Upper lobe of left lung (tissue), 6 donors: Measurements from ENCODE around the gene C17orf75. TPM values are rescaled to one million over a fixed set of nuclear protein-coding genes. Genes with fewer than 3 reads are reported as not detected.

Experiments used
- ATAC-seq, 2 donors: fragments of 200-7000 bp; cut with Tn5 transposase; one replicate each; pipeline ENCODE4 v1.9.1; 2022; ENCODE audit warnings: mild to moderate bottlenecking in 2 of 2, moderate library complexity in 2 of 2; ENCODE audit not compliant: low FRiP score in 2 of 2
- DNase-seq, 2 donors: peaks; one replicate each; pipeline ENCODE4 v3.0.0-alpha.2; 2019 to 2020
- H3K27ac ChIP-seq, 4 donors: fragments of 200-600 bp; sonication (generic); one replicate each; pipeline ENCODE4 v1.5.1; 2016 to 2019
- H3K27me3 ChIP-seq, 4 donors: fragments of 200-600 bp; sonication (generic); one replicate each; pipeline ENCODE4 v1.5.1; 2017 to 2019
- H3K36me3 ChIP-seq, 4 donors: fragments of 200-600 bp; sonication (generic); one replicate each; pipeline ENCODE4 v1.5.1; 2016 to 2019
- H3K4me1 ChIP-seq, 4 donors: fragments of 200-600 bp; sonication (generic); one replicate each; pipeline ENCODE4 v1.5.1; 2018 to 2019
- H3K4me3 ChIP-seq, 4 donors: fragments of 200-600 bp; sonication (generic); one replicate each; pipeline ENCODE4 v1.5.1; 2017 to 2019; ENCODE audit warnings: mild to moderate bottlenecking in 2 of 4, moderate library complexity in 1 of 4
- H3K9me3 ChIP-seq, 4 donors: fragments of 200-600 bp; sonication (generic); one replicate each; pipeline ENCODE4 v1.5.1; 2018 to 2019
- EP300 ChIP-seq, 4 donors: sonication (generic); formaldehyde crosslinking; IDR thresholded peaks; one replicate each; pipeline ENCODE4 v1.5.1; 2017; ENCODE audit warnings: antibody characterized with exemption in 4 of 4, control low read depth in 2 of 4
- POLR2A ChIP-seq, 4 donors: fragments of 450-650 bp; IDR thresholded peaks; one replicate each; pipeline ENCODE4 v1.5.1; 2016 to 2017; ENCODE audit warnings: antibody characterized with exemption in 4 of 4, mild to moderate bottlenecking in 2 of 4
- POLR2AphosphoS5 ChIP-seq, 2 donors: sonication (generic); formaldehyde crosslinking; IDR thresholded peaks; one replicate each; pipeline ENCODE4 v1.5.1; 2017; ENCODE audit warnings: antibody characterized with exemption in 2 of 2
- WGBS, 2 donors: methylation state at CpG; one replicate each; pipeline ENCODE4 v1.1.5; 2017 to 2018; 5-methylcytosine and 5-hydroxymethylcytosine counted together
- total RNA-seq, 6 donors: library from RNA; depleted of rRNA in 4 of 6; stranded (reverse); fragments of >200 nt in 4 of 6; gene quantifications; one replicate each; pipeline versions ENCODE4 v1.1.0 to v1.2.1, GENCODE V29; 2016 to 2021
- TF ChIP-seq, protein P1 (sequence below), 6 experiments: fragments of 450-650 bp in 4 of 6; fragments of 200-600 bp in 2 of 6; sonication (generic) in 2 of 6; IDR thresholded peaks; one replicate each; pipeline ENCODE4 v1.5.1; 2016 to 2019; ENCODE audit warnings: antibody characterized with exemption in 6 of 6
- donor health status: DM: no; HTN: no; CAD: no; lungs with moderate emphysema.
- donor health status: DM: no; HTN: yes; CAD: no; lungs with severe emphysema.

The C17orf75 gene
- total RNA-seq, 6 donors from 2014 or later = 4.7 to 17.8 (median 12.9) TPM

DNA sequence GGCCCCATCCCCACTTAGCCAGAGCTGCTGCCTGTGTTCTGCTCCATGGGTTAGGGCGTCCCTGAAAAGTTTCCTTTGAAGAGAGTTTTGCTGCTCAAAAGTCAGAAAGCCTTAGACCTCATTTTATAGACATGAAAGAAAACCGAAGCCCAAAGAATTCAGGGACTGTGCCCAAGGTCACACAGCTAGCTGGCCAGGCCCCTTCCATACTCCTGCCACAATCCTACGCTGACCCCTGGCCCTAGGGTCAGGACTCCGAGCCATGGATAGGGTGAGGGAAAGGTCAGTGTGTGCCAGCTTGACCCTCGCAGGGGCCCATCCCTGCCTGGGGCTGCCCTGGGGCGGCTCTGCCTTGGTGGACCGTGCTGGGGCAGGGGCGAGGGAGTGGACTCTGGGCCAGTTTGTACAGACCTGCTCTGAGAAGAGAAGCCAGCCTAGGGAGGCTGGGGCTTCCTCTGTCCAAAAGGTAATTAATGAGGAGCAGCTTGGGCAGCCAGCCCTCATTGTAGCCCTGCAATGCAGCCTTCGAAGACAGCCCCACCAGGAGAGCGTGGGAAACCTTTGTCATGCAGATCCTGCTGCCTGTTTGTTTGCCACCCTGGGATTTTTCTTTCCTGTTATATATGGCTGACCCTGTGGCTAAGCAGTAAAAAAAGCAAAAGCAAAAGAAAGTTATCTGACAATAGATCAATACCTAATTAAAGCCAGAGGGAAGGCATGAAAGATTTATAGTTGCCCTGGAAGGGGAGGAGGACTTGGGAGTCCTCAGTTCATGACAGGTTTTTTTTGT, 38.9 kb downstream of the C17orf75 start:
- Histone ChIP-seq H3K4me1 (no peaks in the 10 kb centered on the region), H3K27ac (no peak overlapping the region), H3K36me3 (no peaks in the 10 kb centered on the region), H3K4me3 (no peak overlapping the region), H3K9me3 (no peaks in the 10 kb centered on the region), H3K27me3 (no peaks in the 10 kb centered on the region)
- DNase-seq (peak in 1 of 2 donors; percentile 37), ATAC-seq (no peak)
- no peak for TF ChIP-seq POLR2AphosphoS5 (IDR thresholded peaks at IDR 0.05)
- no peak for TF ChIP-seq EP300 (IDR thresholded peaks at IDR 0.05)
- no peak for TF ChIP-seq POLR2A (IDR thresholded peaks at IDR 0.05)
- TF ChIP-seq, protein P1, sequence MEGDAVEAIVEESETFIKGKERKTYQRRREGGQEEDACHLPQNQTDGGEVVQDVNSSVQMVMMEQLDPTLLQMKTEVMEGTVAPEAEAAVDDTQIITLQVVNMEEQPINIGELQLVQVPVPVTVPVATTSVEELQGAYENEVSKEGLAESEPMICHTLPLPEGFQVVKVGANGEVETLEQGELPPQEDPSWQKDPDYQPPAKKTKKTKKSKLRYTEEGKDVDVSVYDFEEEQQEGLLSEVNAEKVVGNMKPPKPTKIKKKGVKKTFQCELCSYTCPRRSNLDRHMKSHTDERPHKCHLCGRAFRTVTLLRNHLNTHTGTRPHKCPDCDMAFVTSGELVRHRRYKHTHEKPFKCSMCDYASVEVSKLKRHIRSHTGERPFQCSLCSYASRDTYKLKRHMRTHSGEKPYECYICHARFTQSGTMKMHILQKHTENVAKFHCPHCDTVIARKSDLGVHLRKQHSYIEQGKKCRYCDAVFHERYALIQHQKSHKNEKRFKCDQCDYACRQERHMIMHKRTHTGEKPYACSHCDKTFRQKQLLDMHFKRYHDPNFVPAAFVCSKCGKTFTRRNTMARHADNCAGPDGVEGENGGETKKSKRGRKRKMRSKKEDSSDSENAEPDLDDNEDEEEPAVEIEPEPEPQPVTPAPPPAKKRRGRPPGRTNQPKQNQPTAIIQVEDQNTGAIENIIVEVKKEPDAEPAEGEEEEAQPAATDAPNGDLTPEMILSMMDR (IDR thresholded peaks at IDR 0.05) = no peak
- WGBS, 2 donors = 81 to 85% methylated on average over 10 of the region's 10 CpGs

- Histone ChIP-seq H3K4me1 (no peaks in the 10 kb centered on the region), H3K27me3 (no peaks in the 10 kb centered on the region), H3K4me3 (no peak overlapping the region), H3K27ac (no peak overlapping the region), H3K36me3 (no peaks in the 10 kb centered on the region), H3K9me3 (no peaks in the 10 kb centered on the region)
- DNase-seq (no peak), ATAC-seq (no peak)
- WGBS, 2 donors = 76 to 83% methylated on average over 4 of the region's 4 CpGs
- TF ChIP-seq EP300 (IDR thresholded peaks at IDR 0.05) (no peak), POLR2AphosphoS5 (IDR thresholded peaks at IDR 0.05) (no peak), POLR2A (IDR thresholded peaks at IDR 0.05) (no peak)
- TF ChIP-seq, protein P1 (IDR thresholded peaks at IDR 0.05) = no peak
These were observed 39.9 kb downstream of the C17orf75 start for GRCh38 chr17:32302037-32302436.

DNA sequence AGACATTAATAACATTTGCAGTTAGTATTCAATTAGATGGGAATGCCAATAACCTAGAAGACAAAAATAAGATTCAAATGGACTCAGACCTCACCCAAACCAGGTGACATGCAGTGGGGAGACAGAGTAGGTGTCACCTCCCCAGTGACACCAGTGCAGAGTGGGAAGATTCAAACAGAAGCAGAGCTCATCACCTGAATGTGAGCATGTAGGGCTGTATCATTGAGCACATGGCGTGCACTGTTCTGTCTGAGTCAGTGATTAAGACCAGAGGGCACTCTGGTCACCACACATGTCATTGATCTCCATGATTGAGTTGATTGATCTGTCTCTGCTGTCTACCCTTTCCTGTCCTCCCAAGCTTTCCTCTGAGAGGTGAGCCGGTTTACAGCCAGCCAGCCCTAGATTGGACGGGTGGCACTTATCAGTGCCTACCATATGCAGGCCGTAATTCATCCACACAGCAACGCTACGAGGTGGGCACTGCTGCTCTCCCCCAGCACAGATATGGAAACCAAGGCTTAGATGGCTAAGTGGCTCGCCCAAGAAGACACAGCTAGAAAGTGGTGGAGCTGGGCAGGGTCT, 42.3 kb downstream of the C17orf75 start:
- TF ChIP-seq POLR2A (IDR thresholded peaks at IDR 0.05) (no peak), EP300 (IDR thresholded peaks at IDR 0.05) (no peak)
- TF ChIP-seq, protein P1 (IDR thresholded peaks at IDR 0.05) = no peak
- Histone ChIP-seq H3K4me3 (no peak overlapping the region), H3K4me1 (no peaks in the 10 kb centered on the region), H3K36me3 (no peaks in the 10 kb centered on the region), H3K9me3 (no peaks in the 10 kb centered on the region), H3K27me3 (no peaks in the 10 kb centered on the region), H3K27ac (no peak overlapping the region)
- ATAC-seq = no peak
- WGBS, 2 donors = 88 to 92% methylated on average over 3 to 7 of the region's 7 CpGs
- DNase-seq = no peak

GRCh38 chr17:32298721-32299579, 43.0 kb downstream of the C17orf75 start:
- TF ChIP-seq EP300 (IDR thresholded peaks at IDR 0.05) (no peak), POLR2A (IDR thresholded peaks at IDR 0.05) (no peak), POLR2AphosphoS5 (IDR thresholded peaks at IDR 0.05) (no peak)
- TF ChIP-seq, protein P1 (IDR thresholded peaks at IDR 0.05) = no peak
- Histone ChIP-seq H3K36me3 (no peaks in the 10 kb centered on the region), H3K4me1 (no peaks in the 10 kb centered on the region), H3K4me3 (no peak overlapping the region), H3K9me3 (no peaks in the 10 kb centered on the region), H3K27me3 (no peaks in the 10 kb centered on the region), H3K27ac (no peak overlapping the region)
- DNase-seq (no peak), ATAC-seq (no peak)
- 49 to 60% methylated on average over 11 to 13 of the region's 13 CpGs for WGBS, 2 donors
